WTC11 (cell line): Measurements from ENCODE around the gene TRIM10. TPM values are rescaled to one million over a fixed set of nuclear protein-coding genes. Genes with fewer than 3 reads are reported as not detected.
A peak's percentile ranks its signal among the peaks of the same experiment; 100 is the strongest.

Source experiments
- ATAC-seq: fragments of 200-7000 bp; cut with Tn5 transposase; 2 replicates; pipeline ENCODE4 v1.10.0; 2021; ENCODE audit warnings: mild to moderate bottlenecking, moderate library complexity
- CTCF ChIA-PET: fragments of 300-600 bp; sonication (Branson Sonifier 250); formaldehyde crosslinking; loops from one replicate; lab custom pipeline; 2021; ENCODE audit warnings: antibody characterized with exemption; lab: Charles Lee
- POLR2A ChIA-PET: fragments of 350-600 bp; sonication (Branson Sonifier 250); formaldehyde crosslinking; loops from one replicate; lab custom pipeline; 2021; ENCODE audit warnings: antibody characterized with exemption; lab: Charles Lee
- DNase-seq: peaks from one replicate; pipeline ENCODE4 v3.0.0; 2021; ENCODE audit warnings: low spot score
- H3K27ac Mint-ChIP-seq: 2 replicates; pipeline ENCODE4 v1.8.0; 2021; ENCODE audit warnings: mixed read lengths
- H3K27me3 Mint-ChIP-seq: 2 replicates; pipeline ENCODE4 v1.8.0; 2021; ENCODE audit warnings: low read depth, mild to moderate bottlenecking, moderate library complexity, mixed read lengths
- H3K36me3 Mint-ChIP-seq: 2 replicates; pipeline ENCODE4 v1.8.0; 2021; ENCODE audit warnings: mixed read lengths
- H3K4me1 Mint-ChIP-seq: 2 replicates; pipeline ENCODE4 v1.8.0; 2022; ENCODE audit warnings: mixed read lengths
- H3K4me3 Mint-ChIP-seq: 2 replicates; pipeline ENCODE4 v1.8.0; 2021; ENCODE audit warnings: mild to moderate bottlenecking, moderate library complexity, mixed read lengths
- H3K9me3 Mint-ChIP-seq: 2 replicates; pipeline ENCODE4 v1.8.0; 2021; ENCODE audit warnings: mixed read lengths
- ATF1 ChIP-seq: sonication (generic); formaldehyde crosslinking; IDR thresholded peaks from 2 replicates; pipeline ENCODE4 v1.8.1; 2023; ENCODE audit warnings: mild to moderate bottlenecking, moderate library complexity, missing genetic modification reagents
- CREM ChIP-seq: sonication (generic); formaldehyde crosslinking; IDR thresholded peaks from 2 replicates; pipeline ENCODE4 v1.8.1; 2022; ENCODE audit warnings: mild to moderate bottlenecking, missing genetic modification reagents, moderate library complexity
- ELF4 ChIP-seq: sonication (generic); formaldehyde crosslinking; IDR thresholded peaks from 2 replicates; pipeline ENCODE4 v1.8.1; 2022; ENCODE audit warnings: low read depth, mild to moderate bottlenecking, moderate library complexity, missing genetic modification reagents
- GTF2I ChIP-seq: fragments of 250-450 bp; sonication (Bioruptor Pico); conservative IDR thresholded peaks from 2 replicates; pipeline ENCODE4 v1.4.0; 2021; ENCODE audit warnings: mild to moderate bottlenecking
- MAX ChIP-seq: sonication (generic); formaldehyde crosslinking; IDR thresholded peaks from 2 replicates; pipeline ENCODE4 v1.8.0; 2022; ENCODE audit warnings: mild to moderate bottlenecking, missing genetic modification reagents
- MXD4 ChIP-seq: fragments of 250-450 bp; sonication (Bioruptor Pico); IDR thresholded peaks from 2 replicates; pipeline ENCODE4 v1.8.0; 2021; ENCODE audit warnings: mild to moderate bottlenecking, moderate library complexity, borderline replicate concordance
- SMAD4 ChIP-seq: sonication (generic); formaldehyde crosslinking; IDR thresholded peaks from 2 replicates; pipeline ENCODE4 v1.8.0; 2022; ENCODE audit warnings: mild to moderate bottlenecking, missing genetic modification reagents
- USF1 ChIP-seq: sonication (generic); formaldehyde crosslinking; IDR thresholded peaks from 2 replicates; pipeline ENCODE4 v1.8.0; 2022; ENCODE audit warnings: mild to moderate bottlenecking, missing genetic modification reagents
- USF2 ChIP-seq: sonication (generic); formaldehyde crosslinking; IDR thresholded peaks from 2 replicates; pipeline ENCODE4 v1.8.1; 2023; ENCODE audit warnings: mild to moderate bottlenecking, missing genetic modification reagents, moderate library complexity
- ZBTB21 ChIP-seq: sonication (generic); formaldehyde crosslinking; IDR thresholded peaks from 2 replicates; pipeline ENCODE4 v1.8.1; 2023; ENCODE audit warnings: mild to moderate bottlenecking, missing genetic modification reagents, borderline replicate concordance
- ZNF317 ChIP-seq: sonication (generic); formaldehyde crosslinking; IDR thresholded peaks from 2 replicates; pipeline ENCODE4 v1.8.1; 2023; ENCODE audit warnings: low read depth, mild to moderate bottlenecking, moderate library complexity, missing genetic modification reagents, borderline replicate concordance
- ZNF425 ChIP-seq: fragments of 250-450 bp; sonication (Bioruptor Pico); conservative IDR thresholded peaks from 2 replicates; pipeline ENCODE4 v1.9.0; 2021; ENCODE audit warnings: mild to moderate bottlenecking
- total RNA-seq: library from RNA; stranded (reverse); gene quantifications from 3 replicates; pipeline ENCODE4 v1.2.3, GENCODE V29; 2021
- TF ChIP-seq, protein P1 (sequence below): sonication (generic); formaldehyde crosslinking; IDR thresholded peaks from 2 replicates; pipeline ENCODE4 v1.8.1; 2022; ENCODE audit warnings: mild to moderate bottlenecking, moderate library complexity, missing genetic modification reagents
- TF ChIP-seq, protein P2 (sequence below): sonication (generic); formaldehyde crosslinking; IDR thresholded peaks from 2 replicates; pipeline ENCODE4 v1.8.1; 2023; ENCODE audit warnings: mild to moderate bottlenecking, missing genetic modification reagents
- TF ChIP-seq, protein P3 (sequence below): sonication (generic); formaldehyde crosslinking; IDR thresholded peaks from 2 replicates; pipeline ENCODE4 v1.8.0; 2022; ENCODE audit warnings: mild to moderate bottlenecking, missing genetic modification reagents
- TF ChIP-seq, protein P4 (sequence below): fragments of 250-450 bp; sonication (Bioruptor Pico); IDR thresholded peaks from 2 replicates; pipeline ENCODE4 v2.1.2; 2022; ENCODE audit warnings: mild to moderate bottlenecking, moderate library complexity
- TF ChIP-seq, protein P5 (sequence below): fragments of 250-450 bp; sonication (Bioruptor Pico); IDR thresholded peaks from 2 replicates; pipeline ENCODE4 v1.8.0; 2021; ENCODE audit warnings: mild to moderate bottlenecking

Gene TRIM10
- total RNA-seq, 1 experiment from 2014 or later, result 0.22 TPM

DNA sequence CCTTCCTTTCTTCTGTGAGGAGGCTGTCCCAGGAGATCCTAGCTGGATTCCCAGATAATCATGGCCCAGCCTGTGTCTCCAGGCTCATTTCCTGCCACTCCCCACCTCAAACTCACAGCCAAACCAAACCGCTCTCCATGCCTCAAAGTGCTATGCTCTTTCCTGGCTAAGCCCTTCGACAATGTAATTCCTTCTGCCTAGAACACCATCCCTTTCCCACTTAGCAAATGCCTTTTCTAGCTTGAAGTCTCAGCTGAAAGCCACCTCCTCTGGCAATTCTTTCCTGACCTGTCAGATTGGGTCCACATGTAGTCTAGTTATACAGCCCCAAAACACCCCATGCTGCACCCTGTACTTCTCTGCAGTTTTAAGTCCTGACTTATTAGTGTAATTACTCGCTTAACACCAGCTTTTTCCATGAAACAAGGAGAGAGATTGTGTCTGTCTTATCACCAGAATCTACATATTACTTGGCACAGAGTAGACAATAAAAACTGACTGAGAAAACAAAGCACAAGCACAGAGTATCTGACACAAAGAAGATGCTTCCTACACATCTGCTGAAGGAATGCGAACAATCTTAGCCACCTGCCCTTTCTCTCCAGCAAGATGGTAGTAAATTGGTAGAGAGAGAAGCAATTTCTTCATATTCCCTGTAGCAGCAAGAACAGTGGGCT is 46.7 kb upstream of the TRIM10 start:
- Mint-ChIP-seq H3K27me3 (peaks cover 3% of the 10 kb centered on the region; the same call in 1 of the 2 replicates), H3K4me3 (peak overlapping the region; percentile 17; the same call in 1 of the 2 replicates), H3K9me3 (no peaks in the 10 kb centered on the region), H3K4me1 (peaks cover 72% of the 10 kb centered on the region), H3K27ac (peak overlapping the region; percentile 93), H3K36me3 (no peaks in the 10 kb centered on the region; the same call in 1 of the 2 replicates)
- ATAC-seq (peak; percentile 50; the same call in 1 of the 2 replicates), DNase-seq (no peak)
- no peak for TF ChIP-seq CREM (CRISPR knock-in tag)
- no peak for TF ChIP-seq ZBTB21 (CRISPR knock-in tag)
- TF ChIP-seq, protein P1, sequence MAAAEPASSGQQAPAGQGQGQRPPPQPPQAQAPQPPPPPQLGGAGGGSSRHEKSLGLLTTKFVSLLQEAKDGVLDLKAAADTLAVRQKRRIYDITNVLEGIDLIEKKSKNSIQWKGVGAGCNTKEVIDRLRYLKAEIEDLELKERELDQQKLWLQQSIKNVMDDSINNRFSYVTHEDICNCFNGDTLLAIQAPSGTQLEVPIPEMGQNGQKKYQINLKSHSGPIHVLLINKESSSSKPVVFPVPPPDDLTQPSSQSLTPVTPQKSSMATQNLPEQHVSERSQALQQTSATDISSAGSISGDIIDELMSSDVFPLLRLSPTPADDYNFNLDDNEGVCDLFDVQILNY (CRISPR knock-in tag), result no peak
- TF ChIP-seq ZNF425, result no peak
- no peak for TF ChIP-seq ZNF317
- ChIA-PET POLR2A (no interaction called here), CTCF (interaction anchor here (2.2 to 2.5 kb wide), 2 partner anchors 10 to 76 kb away, joined by 7 to 14 read pairs; no protein-coding TSS in a partner anchor)

GRCh38 chr6:30206799-30207618 is 46.0 kb upstream of the TRIM10 start:
- no peaks in the 10 kb centered on the region for H3K9me3 Mint-ChIP-seq
- H3K4me1 Mint-ChIP-seq, result peaks cover 72% of the 10 kb centered on the region
- H3K36me3 Mint-ChIP-seq, result no peaks in the 10 kb centered on the region; the same call in 1 of the 2 replicates
- peak overlapping the region; percentile 93; the same call in 1 of the 2 replicates for H3K27ac Mint-ChIP-seq
- DNase-seq, result no peak
- POLR2A ChIA-PET, result no interaction called here
- CTCF ChIA-PET, result interaction anchor here (0.8 to 2.5 kb wide), 3 partner anchors 11 to 105 kb away, joined by 4 to 14 read pairs (median 7); no protein-coding TSS in a partner anchor
- peak overlapping the region; percentile 12 for H3K4me3 Mint-ChIP-seq
- ATAC-seq, result peak; percentile 79
- TF ChIP-seq ELF4 (CRISPR knock-in tag), result no peak
- TF ChIP-seq GTF2I (CRISPR knock-in tag), result no peak
- peak; percentile 79 for TF ChIP-seq USF2
- TF ChIP-seq USF1 (CRISPR knock-in tag), result peak; percentile 59
- TF ChIP-seq MAX (CRISPR knock-in tag), result peak; percentile 54; the same call in 1 of the 2 replicates
- H3K27me3 Mint-ChIP-seq, result peaks cover 3% of the 10 kb centered on the region; the same call in 1 of the 2 replicates

- Mint-ChIP-seq H3K27ac (no peak overlapping the region), H3K36me3 (no peaks in the 10 kb centered on the region; the same call in 1 of the 2 replicates), H3K27me3 (peaks cover 3% of the 10 kb centered on the region; the same call in 1 of the 2 replicates), H3K9me3 (no peaks in the 10 kb centered on the region), H3K4me3 (no peak overlapping the region), H3K4me1 (peaks cover 72% of the 10 kb centered on the region)
- DNase-seq, result no peak
- ATAC-seq, result no peak
- ChIA-PET CTCF (interaction anchor here (1.2 to 2.5 kb wide), 3 partner anchors 12 to 75 kb away, joined by 3 to 14 read pairs (median 7); no protein-coding TSS in a partner anchor), POLR2A (no interaction called here)
- TF ChIP-seq, protein P2, sequence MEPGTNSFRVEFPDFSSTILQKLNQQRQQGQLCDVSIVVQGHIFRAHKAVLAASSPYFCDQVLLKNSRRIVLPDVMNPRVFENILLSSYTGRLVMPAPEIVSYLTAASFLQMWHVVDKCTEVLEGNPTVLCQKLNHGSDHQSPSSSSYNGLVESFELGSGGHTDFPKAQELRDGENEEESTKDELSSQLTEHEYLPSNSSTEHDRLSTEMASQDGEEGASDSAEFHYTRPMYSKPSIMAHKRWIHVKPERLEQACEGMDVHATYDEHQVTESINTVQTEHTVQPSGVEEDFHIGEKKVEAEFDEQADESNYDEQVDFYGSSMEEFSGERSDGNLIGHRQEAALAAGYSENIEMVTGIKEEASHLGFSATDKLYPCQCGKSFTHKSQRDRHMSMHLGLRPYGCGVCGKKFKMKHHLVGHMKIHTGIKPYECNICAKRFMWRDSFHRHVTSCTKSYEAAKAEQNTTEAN, result no peak
- TF ChIP-seq, protein P3, sequence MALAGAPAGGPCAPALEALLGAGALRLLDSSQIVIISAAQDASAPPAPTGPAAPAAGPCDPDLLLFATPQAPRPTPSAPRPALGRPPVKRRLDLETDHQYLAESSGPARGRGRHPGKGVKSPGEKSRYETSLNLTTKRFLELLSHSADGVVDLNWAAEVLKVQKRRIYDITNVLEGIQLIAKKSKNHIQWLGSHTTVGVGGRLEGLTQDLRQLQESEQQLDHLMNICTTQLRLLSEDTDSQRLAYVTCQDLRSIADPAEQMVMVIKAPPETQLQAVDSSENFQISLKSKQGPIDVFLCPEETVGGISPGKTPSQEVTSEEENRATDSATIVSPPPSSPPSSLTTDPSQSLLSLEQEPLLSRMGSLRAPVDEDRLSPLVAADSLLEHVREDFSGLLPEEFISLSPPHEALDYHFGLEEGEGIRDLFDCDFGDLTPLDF (CRISPR knock-in tag), result no peak
- no peak for TF ChIP-seq SMAD4 (CRISPR knock-in tag)
- TF ChIP-seq, protein P4, sequence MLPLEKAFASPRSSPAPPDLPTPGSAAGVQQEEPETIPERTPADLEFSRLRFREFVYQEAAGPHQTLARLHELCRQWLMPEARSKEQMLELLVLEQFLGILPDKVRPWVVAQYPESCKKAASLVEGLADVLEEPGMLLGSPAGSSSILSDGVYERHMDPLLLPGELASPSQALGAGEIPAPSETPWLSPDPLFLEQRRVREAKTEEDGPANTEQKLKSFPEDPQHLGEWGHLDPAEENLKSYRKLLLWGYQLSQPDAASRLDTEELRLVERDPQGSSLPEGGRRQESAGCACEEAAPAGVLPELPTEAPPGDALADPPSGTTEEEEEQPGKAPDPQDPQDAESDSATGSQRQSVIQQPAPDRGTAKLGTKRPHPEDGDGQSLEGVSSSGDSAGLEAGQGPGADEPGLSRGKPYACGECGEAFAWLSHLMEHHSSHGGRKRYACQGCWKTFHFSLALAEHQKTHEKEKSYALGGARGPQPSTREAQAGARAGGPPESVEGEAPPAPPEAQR, result no peak
- no peak for TF ChIP-seq ZNF317
- no peak for TF ChIP-seq ATF1 (CRISPR knock-in tag)
- no peak for TF ChIP-seq MXD4 (CRISPR knock-in tag)
- TF ChIP-seq, protein P5, sequence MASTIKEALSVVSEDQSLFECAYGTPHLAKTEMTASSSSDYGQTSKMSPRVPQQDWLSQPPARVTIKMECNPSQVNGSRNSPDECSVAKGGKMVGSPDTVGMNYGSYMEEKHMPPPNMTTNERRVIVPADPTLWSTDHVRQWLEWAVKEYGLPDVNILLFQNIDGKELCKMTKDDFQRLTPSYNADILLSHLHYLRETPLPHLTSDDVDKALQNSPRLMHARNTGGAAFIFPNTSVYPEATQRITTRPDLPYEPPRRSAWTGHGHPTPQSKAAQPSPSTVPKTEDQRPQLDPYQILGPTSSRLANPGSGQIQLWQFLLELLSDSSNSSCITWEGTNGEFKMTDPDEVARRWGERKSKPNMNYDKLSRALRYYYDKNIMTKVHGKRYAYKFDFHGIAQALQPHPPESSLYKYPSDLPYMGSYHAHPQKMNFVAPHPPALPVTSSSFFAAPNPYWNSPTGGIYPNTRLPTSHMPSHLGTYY (CRISPR knock-in tag), result no peak
Observed at GRCh38 chr6:30206152-30206551, 45.1 kb upstream of the TRIM10 start.
